H9 (cell line): ENCODE results near the gene PXDN. TPM values are rescaled to one million over a fixed set of nuclear protein-coding genes. Genes with fewer than 3 reads are reported as not detected.
"Not testable (repeated sequence)": the region's sequence is repeated elsewhere in the genome, so short reads cannot be mapped to it uniquely, and the experiment has no call there.

Experiments used
- DNase-seq: peaks from one replicate; pipeline ENCODE4 v3.0.0-alpha.2; 2017
- H2AFZ ChIP-seq: one replicate; pipeline ENCODE4 v1.6.1; 2013; ENCODE audit warnings: mild to moderate bottlenecking, low read length, control low read depth, moderate library complexity
- H2AK5ac ChIP-seq: 2 replicates; pipeline ENCODE4 v1.6.1; 2013; ENCODE audit warnings: low read length, control low read depth, mixed read lengths; ENCODE audit not compliant: insufficient read length
- H2BK120ac ChIP-seq: one replicate; pipeline ENCODE4 v1.6.1; 2013; ENCODE audit warnings: low read depth, mild to moderate bottlenecking, low read length, control low read depth, inconsistent platforms; ENCODE audit not compliant: poor library complexity, severe bottlenecking
- H2BK12ac ChIP-seq: 2 replicates; pipeline ENCODE4 v1.6.1; 2013; ENCODE audit warnings: low read length, control low read depth, mixed read lengths, low read depth; ENCODE audit not compliant: insufficient read length
- H2BK15ac ChIP-seq: 2 replicates; pipeline ENCODE4 v1.6.1; 2013; ENCODE audit warnings: low read depth, low read length, control low read depth
- H2BK20ac ChIP-seq: one replicate; pipeline ENCODE4 v1.6.1; 2013; ENCODE audit warnings: low read depth, mild to moderate bottlenecking, low read length, control low read depth, inconsistent platforms; ENCODE audit not compliant: poor library complexity, severe bottlenecking
- H2BK5ac ChIP-seq: 2 replicates; pipeline ENCODE4 v1.6.1; 2013; ENCODE audit warnings: low read length, control low read depth, mixed read lengths; ENCODE audit not compliant: insufficient read length
- H3K14ac ChIP-seq: 2 replicates; pipeline ENCODE4 v1.6.1; 2013; ENCODE audit warnings: low read length, control low read depth; ENCODE audit not compliant: insufficient read depth
- H3K18ac ChIP-seq: 2 replicates; pipeline ENCODE4 v1.6.1; 2013; ENCODE audit warnings: low read depth, mild to moderate bottlenecking, mixed read lengths, low read length, control low read depth; ENCODE audit not compliant: insufficient read length
- H3K23ac ChIP-seq: 2 replicates; pipeline ENCODE4 v1.6.1; 2013; ENCODE audit warnings: low read length, control low read depth, mixed read lengths, low read depth; ENCODE audit not compliant: insufficient read length
- H3K23me2 ChIP-seq: 2 replicates; pipeline ENCODE4 v1.6.1; 2013; ENCODE audit warnings: low read depth, mild to moderate bottlenecking, mixed read lengths, low read length, control low read depth; ENCODE audit not compliant: insufficient read length, poor library complexity, severe bottlenecking
- H3K27ac ChIP-seq: 2 replicates; pipeline ENCODE4 v1.5.1; 2013; ENCODE audit warnings: low read length, control low read depth, mixed read lengths, low read depth; ENCODE audit not compliant: insufficient read length
- H3K27me3 ChIP-seq: 2 replicates; pipeline ENCODE4 v1.6.1; 2013; ENCODE audit warnings: low read length, control low read depth, inconsistent platforms; ENCODE audit not compliant: insufficient read depth
- H3K4ac ChIP-seq: 2 replicates; pipeline ENCODE4 v1.6.1; 2013; ENCODE audit warnings: low read depth, mild to moderate bottlenecking, control low read depth, inconsistent platforms, low read length, moderate library complexity
- H3K4me1 ChIP-seq: 2 replicates; pipeline ENCODE4 v1.6.1; 2013; ENCODE audit warnings: low read length, control low read depth, inconsistent platforms; ENCODE audit not compliant: insufficient read depth
- H3K4me2 ChIP-seq: 2 replicates; pipeline ENCODE4 v1.6.1; 2013; ENCODE audit warnings: low read length, control low read depth, mixed read lengths; ENCODE audit not compliant: insufficient read length, insufficient read depth
- H3K56ac ChIP-seq: 2 replicates; pipeline ENCODE4 v1.6.1; 2013; ENCODE audit warnings: low read depth, mild to moderate bottlenecking, mixed read lengths, low read length, control low read depth; ENCODE audit not compliant: insufficient read length
- H3K79me1 ChIP-seq: 2 replicates; pipeline ENCODE4 v1.6.1; 2013; ENCODE audit warnings: low read depth, mild to moderate bottlenecking, moderate library complexity, low read length, control low read depth, inconsistent platforms; ENCODE audit not compliant: insufficient read depth, poor library complexity, severe bottlenecking
- H3K79me2 ChIP-seq: 2 replicates; pipeline ENCODE4 v1.6.1; 2013; ENCODE audit warnings: low read length, control low read depth, inconsistent platforms; ENCODE audit not compliant: insufficient read depth
- H3K9ac ChIP-seq: 2 replicates; pipeline ENCODE4 v1.6.1; 2013; ENCODE audit warnings: low read length, control low read depth, mixed read lengths; ENCODE audit not compliant: insufficient read length; ENCODE audit errors: extremely low read depth
- H3K9me3 ChIP-seq: one replicate; pipeline ENCODE4 v1.6.1; 2013; ENCODE audit warnings: low read depth, low read length, inconsistent platforms; ENCODE audit not compliant: control insufficient read depth
- H3T11ph ChIP-seq: one replicate; pipeline ENCODE4 v1.6.1; 2013; ENCODE audit warnings: mild to moderate bottlenecking, low read length, control low read depth, inconsistent platforms
- H4K20me1 ChIP-seq: one replicate; pipeline ENCODE4 v1.6.1; 2013; ENCODE audit not compliant: control insufficient read depth, insufficient read length, insufficient read depth
- H4K5ac ChIP-seq: 2 replicates; pipeline ENCODE4 v1.6.1; 2013; ENCODE audit warnings: low read depth, mild to moderate bottlenecking, mixed read lengths, low read length, control low read depth; ENCODE audit not compliant: insufficient read length
- H4K8ac ChIP-seq: replicated peaks from 2 replicates; pipeline ENCODE4 v1.6.1; 2013; ENCODE audit warnings: low read length, control low read depth, mixed read lengths, low read depth; ENCODE audit not compliant: insufficient read length
- H4K91ac ChIP-seq: 2 replicates; pipeline ENCODE4 v1.6.1; 2013; ENCODE audit warnings: low read depth, mild to moderate bottlenecking, moderate library complexity, mixed read lengths, low read length, control low read depth; ENCODE audit not compliant: insufficient read length
- H3K27ac Mint-ChIP-seq, 3 experiments: 2 replicates in 2 of 3; 3 replicates in 1 of 3; pipeline ENCODE4 v1.8.0; 2020 to 2021; ENCODE audit warnings: mixed read lengths in 3 of 3, mild to moderate bottlenecking in 1 of 3, moderate library complexity in 1 of 3
- H3K27me3 Mint-ChIP-seq: 2 replicates; pipeline ENCODE4 v1.8.0; 2021; ENCODE audit warnings: low read depth, mild to moderate bottlenecking, moderate library complexity, mixed read lengths
- H3K36me3 Mint-ChIP-seq, 3 experiments: 2 replicates in 2 of 3; 3 replicates in 1 of 3; pipeline ENCODE4 v1.8.0; 2020 to 2021; ENCODE audit warnings: low read depth in 3 of 3, mixed read lengths in 3 of 3; ENCODE audit not compliant: insufficient read depth in 1 of 3
- H3K4me1 Mint-ChIP-seq, 2 experiments: 2 replicates each; pipeline ENCODE4 v1.8.0; 2020; ENCODE audit warnings: mixed read lengths in 2 of 2
- H3K4me3 Mint-ChIP-seq, 2 experiments: 2 replicates in 1 of 2; 3 replicates in 1 of 2; pipeline ENCODE4 v1.8.0; 2020 to 2021; ENCODE audit warnings: mild to moderate bottlenecking in 2 of 2, mixed read lengths in 2 of 2, moderate library complexity in 1 of 2
- H3K9me3 Mint-ChIP-seq, 2 experiments: 2 replicates in 1 of 2; 3 replicates in 1 of 2; pipeline ENCODE4 v1.8.0; 2020; ENCODE audit warnings: mild to moderate bottlenecking in 2 of 2, mixed read lengths in 2 of 2, moderate library complexity in 1 of 2
- CTCF ChIP-seq: fragments of 200-600 bp; sonication (generic); conservative IDR thresholded peaks from 3 replicates; pipeline ENCODE4 v1.8.0; 2021; ENCODE audit warnings: antibody characterized with exemption, mild to moderate bottlenecking
- WGBS: extraction: QIAGEN DNeasy Blood & Tissue Kit; methylation state at CpG from one replicate; pipeline ENCODE4 v1.1.7; 2013; ENCODE audit warnings: missing lambda C conversion rate, low lambda C conversion rate, mixed read lengths; ENCODE audit not compliant: insufficient read length; ENCODE audit errors: extremely low coverage; 5-methylcytosine and 5-hydroxymethylcytosine counted together
- total RNA-seq: library from RNA; stranded (reverse); gene quantifications from 2 replicates; pipeline ENCODE4 v1.2.1, GENCODE V29; 2021

The PXDN gene
- total RNA-seq, 1 experiment from 2014 or later = 146 TPM

GRCh38 chr2:1726558-1726957, 17.8 kb downstream of the PXDN start:
- Histone ChIP-seq H3K27ac (no peak overlapping the region), H4K91ac (no peak overlapping the region), H2BK12ac (no peak overlapping the region), H3K9me3 (no peaks in the 10 kb centered on the region), H2BK20ac (no peak overlapping the region), H3K27me3 (no peaks in the 10 kb centered on the region), H2AK5ac (no peak overlapping the region), H3K4ac (no peak overlapping the region), H3K9ac (no peak overlapping the region), H3K4me2 (no peak overlapping the region), H3K4me1 (peaks cover 4% of the 10 kb centered on the region; the same call in 1 of the 2 replicates), H4K8ac (no peak overlapping the region), H3K18ac (no peak overlapping the region), H2AFZ (no peak overlapping the region), H4K20me1 (no peaks in the 10 kb centered on the region), H4K5ac (no peak overlapping the region), H3K56ac (no peak overlapping the region), H3K79me2 (peaks cover 21% of the 10 kb centered on the region; the same call in 1 of the 2 replicates), H2BK15ac (no peak overlapping the region), H3K14ac (no peak overlapping the region), H3K23ac (no peak overlapping the region), H2BK120ac (no peak overlapping the region), H3K79me1 (no peaks in the 10 kb centered on the region), H3T11ph (no peak overlapping the region), H3K23me2 (no peaks in the 10 kb centered on the region), H2BK5ac (no peak overlapping the region)
- H3K9me3 Mint-ChIP-seq = no peaks in the 10 kb centered on the region
- WGBS = no CpG with 5 or more reads among the region's 3 CpGs
- H3K36me3 Mint-ChIP-seq = no peaks in the 10 kb centered on the region; a peak in 1 of 7 replicates
- TF ChIP-seq CTCF = no peak
- H3K27ac Mint-ChIP-seq = no peak overlapping the region
- H3K27me3 Mint-ChIP-seq = no peaks in the 10 kb centered on the region
- H3K4me3 Mint-ChIP-seq = no peak overlapping the region
- DNase-seq = no peak
- H3K4me1 Mint-ChIP-seq = peaks cover 44 to 46% of the 10 kb centered on the region in 2 experiments

GRCh38 chr2:1724351-1724750, 20.0 kb downstream of the PXDN start:
- H3K23ac ChIP-seq, H3K14ac ChIP-seq, H3K23me2 ChIP-seq, H3K27ac Mint-ChIP-seq, H4K91ac ChIP-seq, H3T11ph ChIP-seq, H3K4me3 Mint-ChIP-seq, H3K27me3 Mint-ChIP-seq, H3K27me3 ChIP-seq, H3K36me3 Mint-ChIP-seq, H3K27ac ChIP-seq, H2BK5ac ChIP-seq, H3K4me2 ChIP-seq, H3K4me1 ChIP-seq, H2BK120ac ChIP-seq, H3K4ac ChIP-seq, H3K9me3 ChIP-seq, H2AK5ac ChIP-seq, H2BK12ac ChIP-seq, H2BK20ac ChIP-seq, H4K8ac ChIP-seq, H4K5ac ChIP-seq, H2AFZ ChIP-seq, H2BK15ac ChIP-seq, H3K9me3 Mint-ChIP-seq, H4K20me1 ChIP-seq, H3K79me1 ChIP-seq, H3K56ac ChIP-seq, H3K18ac ChIP-seq, H3K9ac ChIP-seq, DNase-seq: not testable (repeated sequence)
- peaks cover 19% of the 10 kb centered on the region; the same call in 1 of the 2 replicates for H3K79me2 ChIP-seq
- peaks cover 33 to 37% of the 10 kb centered on the region in 2 experiments for H3K4me1 Mint-ChIP-seq
- no CpG with 5 or more reads among the region's 2 CpGs for WGBS
